HG02623 (cell line): ENCODE results near the gene SLC38A9.

Experiments
- ATAC-seq: cut with Tn5 transposase; IDR thresholded peaks from one replicate; pipeline ENCODE4 v1.9.1; 2021; ENCODE audit warnings: moderate library complexity; ENCODE audit not compliant: unreplicated experiment

Gene SLC38A9

GRCh38 chr5:55584398-55585205 lies 127.5 kb downstream of the SLC38A9 start:
- ATAC-seq: no peak

- ATAC-seq: no peak
Observed at GRCh38 chr5:55583578-55583977, 128.5 kb downstream of the SLC38A9 start.

- no peak for ATAC-seq
Observed at GRCh38 chr5:55582256-55582655, 129.9 kb downstream of the SLC38A9 start.

GRCh38 chr5:55580042-55580441 lies 132.1 kb downstream of the SLC38A9 start:
- ATAC-seq: no peak

GRCh38 chr5:55578771-55579170 lies 133.4 kb downstream of the SLC38A9 start:
- no peak for ATAC-seq

- ATAC-seq: no peak
Observed at GRCh38 chr5:55577353-55578060, 134.6 kb downstream of the SLC38A9 start.

GRCh38 chr5:55576661-55577060 lies 135.5 kb downstream of the SLC38A9 start:
- ATAC-seq: no peak
